KMS-11 (cell line): ENCODE results near the gene OR4F15.

ENCODE experiments used
- H2AFZ ChIP-seq: fragments of 200-600 bp; sonication (generic); 2 replicates; pipeline ENCODE4 v1.6.1; 2016; ENCODE audit warnings: antibody characterized with exemption, mixed run types, low read depth
- H3K27ac ChIP-seq: fragments of 200-600 bp; sonication (generic); 2 replicates; pipeline ENCODE4 v1.6.1; 2016; ENCODE audit warnings: mild to moderate bottlenecking, mixed run types
- H3K27me3 ChIP-seq: fragments of 200-600 bp; sonication (generic); 2 replicates; pipeline ENCODE4 v1.6.1; 2017; ENCODE audit warnings: mild to moderate bottlenecking, low read depth, mixed run types, moderate library complexity; ENCODE audit not compliant: insufficient read depth
- H3K36me3 ChIP-seq: fragments of 200-600 bp; sonication (generic); 2 replicates; pipeline ENCODE4 v1.6.1; 2017; ENCODE audit warnings: mild to moderate bottlenecking, mixed run types; ENCODE audit not compliant: insufficient read depth
- H3K4me1 ChIP-seq: fragments of 200-600 bp; sonication (generic); 2 replicates; pipeline ENCODE4 v1.6.1; 2016; ENCODE audit warnings: mild to moderate bottlenecking, low read depth, mixed run types; ENCODE audit not compliant: poor library complexity, severe bottlenecking
- H3K4me2 ChIP-seq: fragments of 200-600 bp; sonication (generic); 2 replicates; pipeline ENCODE4 v1.7.0; 2016; ENCODE audit warnings: mild to moderate bottlenecking, mixed run types
- H3K4me3 ChIP-seq: fragments of 200-600 bp; sonication (generic); IDR thresholded peaks from 2 replicates; pipeline ENCODE4 v1.6.1; 2017; ENCODE audit warnings: low read depth, low read length, mixed read lengths; ENCODE audit not compliant: insufficient read depth
- H3K79me2 ChIP-seq: fragments of 200-600 bp; sonication (generic); 2 replicates; pipeline ENCODE4 v1.6.1; 2016; ENCODE audit warnings: low read depth, mixed run types; ENCODE audit not compliant: insufficient read depth
- H3K9ac ChIP-seq: fragments of 200-600 bp; sonication (generic); 2 replicates; pipeline ENCODE4 v1.6.1; 2016; ENCODE audit warnings: mild to moderate bottlenecking, mixed run types
- H4K20me1 ChIP-seq: fragments of 200-600 bp; sonication (generic); 2 replicates; pipeline ENCODE4 v1.6.1; 2016; ENCODE audit warnings: mild to moderate bottlenecking, mixed run types; ENCODE audit not compliant: insufficient read depth
- TF ChIP-seq, protein P1 (sequence below): fragments of 200-600 bp; sonication (generic); conservative IDR thresholded peaks from 2 replicates; pipeline ENCODE4 v1.6.1; 2017; ENCODE audit warnings: low read depth, mild to moderate bottlenecking, antibody characterized with exemption, low read length, moderate library complexity, mixed read lengths

The OR4F15 gene

GRCh38 chr15:101803676-101804075, 8.3 kb upstream of the OR4F15 start:
- Histone ChIP-seq H3K4me1 (no peaks in the 10 kb centered on the region), H3K9ac (no peak overlapping the region), H4K20me1 (no peaks in the 10 kb centered on the region), H3K27ac (no peak overlapping the region), H3K79me2 (no peaks in the 10 kb centered on the region), H3K36me3 (no peaks in the 10 kb centered on the region), H3K4me3 (no peak overlapping the region), H2AFZ (no peak overlapping the region), H3K4me2 (no peak overlapping the region), H3K27me3 (no peaks in the 10 kb centered on the region)
- TF ChIP-seq, protein P1, sequence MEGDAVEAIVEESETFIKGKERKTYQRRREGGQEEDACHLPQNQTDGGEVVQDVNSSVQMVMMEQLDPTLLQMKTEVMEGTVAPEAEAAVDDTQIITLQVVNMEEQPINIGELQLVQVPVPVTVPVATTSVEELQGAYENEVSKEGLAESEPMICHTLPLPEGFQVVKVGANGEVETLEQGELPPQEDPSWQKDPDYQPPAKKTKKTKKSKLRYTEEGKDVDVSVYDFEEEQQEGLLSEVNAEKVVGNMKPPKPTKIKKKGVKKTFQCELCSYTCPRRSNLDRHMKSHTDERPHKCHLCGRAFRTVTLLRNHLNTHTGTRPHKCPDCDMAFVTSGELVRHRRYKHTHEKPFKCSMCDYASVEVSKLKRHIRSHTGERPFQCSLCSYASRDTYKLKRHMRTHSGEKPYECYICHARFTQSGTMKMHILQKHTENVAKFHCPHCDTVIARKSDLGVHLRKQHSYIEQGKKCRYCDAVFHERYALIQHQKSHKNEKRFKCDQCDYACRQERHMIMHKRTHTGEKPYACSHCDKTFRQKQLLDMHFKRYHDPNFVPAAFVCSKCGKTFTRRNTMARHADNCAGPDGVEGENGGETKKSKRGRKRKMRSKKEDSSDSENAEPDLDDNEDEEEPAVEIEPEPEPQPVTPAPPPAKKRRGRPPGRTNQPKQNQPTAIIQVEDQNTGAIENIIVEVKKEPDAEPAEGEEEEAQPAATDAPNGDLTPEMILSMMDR, result no peak

GRCh38 chr15:101804375-101804774, 7.6 kb upstream of the OR4F15 start:
- H4K20me1 ChIP-seq, result no peaks in the 10 kb centered on the region
- H3K79me2 ChIP-seq, result no peaks in the 10 kb centered on the region

GRCh38 chr15:101804941-101805340, 7.1 kb upstream of the OR4F15 start:
- H3K9ac ChIP-seq, result no peak overlapping the region
- no peak overlapping the region for H2AFZ ChIP-seq
- TF ChIP-seq, protein P1, result no peak
- H3K4me3 ChIP-seq, result no peak overlapping the region
- no peaks in the 10 kb centered on the region for H3K4me1 ChIP-seq
- H3K4me2 ChIP-seq, result no peak overlapping the region
- H3K79me2 ChIP-seq, result no peaks in the 10 kb centered on the region
- no peak overlapping the region for H3K27ac ChIP-seq
- H3K36me3 ChIP-seq, result no peaks in the 10 kb centered on the region
- H3K27me3 ChIP-seq, result no peaks in the 10 kb centered on the region
- H4K20me1 ChIP-seq, result no peaks in the 10 kb centered on the region

More at GRCh38 chr15:101804375-101804774, 7.6 kb upstream of the OR4F15 start:
- Histone ChIP-seq H3K9ac (no peak overlapping the region), H3K4me2 (no peak overlapping the region), H3K4me1 (no peaks in the 10 kb centered on the region), H2AFZ (no peak overlapping the region), H3K4me3 (no peak overlapping the region), H3K27ac (no peak overlapping the region), H3K36me3 (no peaks in the 10 kb centered on the region), H3K27me3 (no peaks in the 10 kb centered on the region)
- TF ChIP-seq, protein P1, result no peak

DNA sequence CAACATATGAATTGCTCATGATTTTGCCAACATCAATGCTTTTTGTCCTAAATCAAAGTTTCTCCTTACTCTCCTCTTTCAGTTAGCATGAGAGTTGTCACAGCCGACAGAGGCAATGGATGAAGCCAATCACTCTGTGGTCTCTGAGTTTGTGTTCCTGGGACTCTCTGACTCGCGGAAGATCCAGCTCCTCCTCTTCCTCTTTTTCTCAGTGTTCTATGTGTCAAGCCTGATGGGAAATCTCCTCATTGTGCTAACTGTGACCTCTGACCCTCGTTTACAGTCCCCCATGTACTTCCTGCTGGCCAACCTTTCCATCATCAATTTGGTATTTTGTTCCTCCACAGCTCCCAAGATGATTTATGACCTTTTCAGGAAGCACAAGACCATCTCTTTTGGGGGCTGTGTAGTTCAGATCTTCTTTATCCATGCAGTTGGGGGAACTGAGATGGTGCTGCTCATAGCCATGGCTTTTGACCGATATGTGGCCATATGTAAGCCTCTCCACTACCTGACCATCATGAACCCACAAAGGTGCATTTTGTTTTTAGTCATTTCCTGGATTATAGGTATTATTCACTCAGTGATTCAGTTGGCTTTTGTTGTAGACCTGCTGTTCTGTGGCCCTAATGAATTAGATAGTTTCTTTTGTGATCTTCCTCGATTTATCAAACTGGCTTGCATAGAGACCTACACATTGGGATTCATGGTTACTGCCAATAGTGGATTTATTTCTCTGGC, 6.2 kb upstream of the OR4F15 start:
- H3K27me3 ChIP-seq, result no peaks in the 10 kb centered on the region
- H3K9ac ChIP-seq, result no peak overlapping the region
- no peak overlapping the region for H3K4me3 ChIP-seq
- no peak overlapping the region for H3K27ac ChIP-seq
- H3K4me2 ChIP-seq, result no peak overlapping the region
- TF ChIP-seq, protein P1, result no peak
- no peaks in the 10 kb centered on the region for H4K20me1 ChIP-seq
- H2AFZ ChIP-seq, result no peak overlapping the region
- H3K36me3 ChIP-seq, result no peaks in the 10 kb centered on the region
- H3K79me2 ChIP-seq, result no peaks in the 10 kb centered on the region
- no peaks in the 10 kb centered on the region for H3K4me1 ChIP-seq
